HepG2 (cell line): ENCODE results near the gene ZNF628. TPM values are rescaled to one million over a fixed set of nuclear protein-coding genes. Genes with fewer than 3 reads are reported as not detected.

Source experiments
- ATAC-seq: fragments of 200-7000 bp; cut with Tn5 transposase; 3 replicates; pipeline ENCODE4 v1.9.1; 2020; ENCODE audit warnings: mild to moderate bottlenecking, moderate library complexity
- BruUV-seq: library from RNA; stranded (reverse); fragments of 400-500 nt; replicated peaks from 2 replicates; lab custom pipeline; 2021; lab: Mats Ljungman, UMichigan
- CTCF ChIA-PET: fragments of 300-600 bp; formaldehyde crosslinking; extraction: SDS; loops from one replicate; lab custom pipeline; 2021; ENCODE audit warnings: low total read pairs, inconsistent platforms, low intra/inter-chr PET ratio; lab: Yijun Ruan, JAX
- POLR2A ChIA-PET: fragments of 350-600 bp; sonication (Branson Sonifier 250); formaldehyde crosslinking; loops from one replicate; lab custom pipeline; 2020; ENCODE audit warnings: antibody characterized with exemption, inconsistent platforms; lab: Yijun Ruan, JAX
- DNase-seq: peaks from one replicate; pipeline ENCODE4 v3.0.0-alpha.2; 2015; ENCODE audit warnings: low spot score
- FAIRE-seq: peaks from 3 replicates; lab custom pipeline; 2011; peaks lifted over from hg19 to GRCh38; lab: Jason Lieb, UNC
- H2AFZ ChIP-seq: one replicate; pipeline ENCODE4 v1.6.1; 2011; ENCODE audit warnings: low read length, inconsistent platforms
- H3K27ac ChIP-seq: fragments of 300-600 bp; 3 replicates; pipeline ENCODE4 v1.8.0; 2011; ENCODE audit warnings: mixed run types, mild to moderate bottlenecking, mixed read lengths, low read length, inconsistent platforms; ENCODE audit not compliant: insufficient read depth; ENCODE audit errors: extremely low read length
- H3K27me3 ChIP-seq, 2 experiments: fragments of 200-600 bp in 1 of 2; 2 replicates in 1 of 2; 3 replicates in 1 of 2; pipeline versions ENCODE4 v1.6.0 to v1.8.0; 2011; ENCODE audit warnings: low read length in 2 of 2, mild to moderate bottlenecking in 2 of 2, moderate library complexity in 2 of 2, inconsistent platforms in 1 of 2; ENCODE audit not compliant: insufficient read depth in 2 of 2, control insufficient read depth in 1 of 2
- H3K36me3 ChIP-seq, 2 experiments: fragments of 200-600 bp in 1 of 2; replicated peaks in 1 of 2; 2 replicates in 1 of 2; 3 replicates in 1 of 2; pipeline versions ENCODE4 v1.5.1 to v1.8.0; 2011; ENCODE audit warnings: low read length in 2 of 2, inconsistent platforms in 1 of 2; ENCODE audit not compliant: insufficient read depth in 2 of 2, control insufficient read depth in 1 of 2
- H3K4me1 ChIP-seq: 2 replicates; pipeline ENCODE4 v1.5.1; 2012; ENCODE audit warnings: low read length, inconsistent platforms; ENCODE audit not compliant: insufficient read depth
- H3K4me2 ChIP-seq: 2 replicates; pipeline ENCODE4 v1.6.0; 2011; ENCODE audit warnings: low read depth, low read length, inconsistent platforms
- H3K4me3 ChIP-seq, 3 experiments: fragments of 200-600 bp in 1 of 3; sonication (generic), shearing (Covaris generic) in 1 of 3; replicated peaks in 1 of 3; 2 replicates each; pipeline ENCODE4 v1.5.1; 2011 to 2016; ENCODE audit warnings: low read length in 3 of 3, inconsistent platforms in 2 of 3, low read depth in 2 of 3, mild to moderate bottlenecking in 2 of 3, control low read depth in 1 of 3, mixed read lengths in 1 of 3; ENCODE audit not compliant: insufficient read depth in 1 of 3
- H3K79me2 ChIP-seq: one replicate; pipeline ENCODE4 v1.6.1; 2011; ENCODE audit warnings: low read length, inconsistent platforms; ENCODE audit not compliant: insufficient read depth
- H3K9ac ChIP-seq: 2 replicates; pipeline ENCODE4 v1.6.0; 2011; ENCODE audit warnings: mild to moderate bottlenecking, low read depth, low read length, inconsistent platforms; ENCODE audit not compliant: insufficient read depth
- H3K9me3 ChIP-seq: 2 replicates; pipeline ENCODE4 v1.5.1; 2012; ENCODE audit warnings: mild to moderate bottlenecking, low read length
- H4K20me1 ChIP-seq: 2 replicates; pipeline ENCODE4 v1.6.0; 2011; ENCODE audit warnings: inconsistent platforms, mild to moderate bottlenecking, low read length, moderate library complexity; ENCODE audit not compliant: insufficient read depth
- HOXA5 ChIP-seq: sonication (generic); formaldehyde crosslinking; IDR thresholded peaks from 2 replicates; pipeline ENCODE4 v1.4.0; 2020; ENCODE audit warnings: missing genetic modification reagents
- MXI1 ChIP-seq: IDR thresholded peaks from 3 replicates; pipeline ENCODE4 v1.6.1; 2012; ENCODE audit warnings: low read depth, low read length, inconsistent platforms, borderline replicate concordance
- NFRKB ChIP-seq: fragments of 450-650 bp; IDR thresholded peaks from 2 replicates; pipeline ENCODE4 v1.6.1; 2017
- SMYD3 ChIP-seq: sonication (generic); formaldehyde crosslinking; IDR thresholded peaks from 2 replicates; pipeline ENCODE4 v1.8.1; 2023; ENCODE audit warnings: mild to moderate bottlenecking, missing genetic modification reagents
- SPEN ChIP-seq: sonication (generic); formaldehyde crosslinking; IDR thresholded peaks from 2 replicates; pipeline ENCODE4 v1.5.1; 2020; ENCODE audit warnings: low read depth, mild to moderate bottlenecking, missing genetic modification reagents
- TEAD3 ChIP-seq: optimal IDR thresholded peaks from 2 replicates; pipeline ENCODE3; 2016; ENCODE audit warnings: borderline replicate concordance
- WGBS: methylation state at CpG from one replicate; pipeline ENCODE4 v1.1.6; 2017; ENCODE audit warnings: low lambda C conversion rate; 5-methylcytosine and 5-hydroxymethylcytosine counted together
- in situ Hi-C: cut with HindIII; loops from 2 replicates; pipeline ENCODE4 v1.10.0; 2017; ENCODE audit warnings: low pct_unique_long_range_greater_than_20kb; ENCODE audit not compliant: extremely low pct_ligation_motif_present
- intact Hi-C: fragments of 100-400 bp; cut with micrococcal nuclease; formaldehyde crosslinking; loops from one replicate; pipeline ENCODE4 v1.10.0; 2022; ENCODE audit not compliant: unreplicated experiment
- polyA plus RNA-seq, 8 experiments: library from polyadenylated mRNA; depleted of rRNA in 3 of 8; stranded (reverse) in 7 of 8; unstranded in 1 of 8; fragments of >200 nt; fragmentation: Illumina TruSeq in 4 of 8; extraction: Trizol in 4 of 8; gene quantifications; 2 replicates each; pipeline versions ENCODE4 v1.2.1 to v1.2.3, GENCODE V29; 2011 to 2016; ENCODE audit warnings: low read depth in 4 of 8, missing spikeins in 1 of 8, mixed read lengths in 1 of 8; ENCODE audit not compliant: insufficient read depth in 1 of 8
- total RNA-seq, 5 experiments: library from RNA; depleted of rRNA; stranded (reverse); fragments of >200 nt; fragmentation: Illumina TruSeq; extraction: Trizol; gene quantifications; 2 replicates each; pipeline ENCODE4 v1.2.3, GENCODE V29; 2016; ENCODE audit warnings: low read depth in 1 of 5
- TF ChIP-seq, protein P1 (sequence below): sonication (generic); formaldehyde crosslinking; IDR thresholded peaks from 2 replicates; pipeline ENCODE4 v1.9.0; 2021; ENCODE audit warnings: mild to moderate bottlenecking, missing genetic modification reagents

ZNF628 gene
- total and polyA plus RNA-seq, 2 of the 13 experiments (the other 11 are each of a cell fraction or from before 2014, with no cell fraction given): 0.54 to 1.2 TPM

GRCh38 chr19:55435020-55435419 lies 41.4 kb upstream of the ZNF628 start (continued):
- TF ChIP-seq, protein P1, sequence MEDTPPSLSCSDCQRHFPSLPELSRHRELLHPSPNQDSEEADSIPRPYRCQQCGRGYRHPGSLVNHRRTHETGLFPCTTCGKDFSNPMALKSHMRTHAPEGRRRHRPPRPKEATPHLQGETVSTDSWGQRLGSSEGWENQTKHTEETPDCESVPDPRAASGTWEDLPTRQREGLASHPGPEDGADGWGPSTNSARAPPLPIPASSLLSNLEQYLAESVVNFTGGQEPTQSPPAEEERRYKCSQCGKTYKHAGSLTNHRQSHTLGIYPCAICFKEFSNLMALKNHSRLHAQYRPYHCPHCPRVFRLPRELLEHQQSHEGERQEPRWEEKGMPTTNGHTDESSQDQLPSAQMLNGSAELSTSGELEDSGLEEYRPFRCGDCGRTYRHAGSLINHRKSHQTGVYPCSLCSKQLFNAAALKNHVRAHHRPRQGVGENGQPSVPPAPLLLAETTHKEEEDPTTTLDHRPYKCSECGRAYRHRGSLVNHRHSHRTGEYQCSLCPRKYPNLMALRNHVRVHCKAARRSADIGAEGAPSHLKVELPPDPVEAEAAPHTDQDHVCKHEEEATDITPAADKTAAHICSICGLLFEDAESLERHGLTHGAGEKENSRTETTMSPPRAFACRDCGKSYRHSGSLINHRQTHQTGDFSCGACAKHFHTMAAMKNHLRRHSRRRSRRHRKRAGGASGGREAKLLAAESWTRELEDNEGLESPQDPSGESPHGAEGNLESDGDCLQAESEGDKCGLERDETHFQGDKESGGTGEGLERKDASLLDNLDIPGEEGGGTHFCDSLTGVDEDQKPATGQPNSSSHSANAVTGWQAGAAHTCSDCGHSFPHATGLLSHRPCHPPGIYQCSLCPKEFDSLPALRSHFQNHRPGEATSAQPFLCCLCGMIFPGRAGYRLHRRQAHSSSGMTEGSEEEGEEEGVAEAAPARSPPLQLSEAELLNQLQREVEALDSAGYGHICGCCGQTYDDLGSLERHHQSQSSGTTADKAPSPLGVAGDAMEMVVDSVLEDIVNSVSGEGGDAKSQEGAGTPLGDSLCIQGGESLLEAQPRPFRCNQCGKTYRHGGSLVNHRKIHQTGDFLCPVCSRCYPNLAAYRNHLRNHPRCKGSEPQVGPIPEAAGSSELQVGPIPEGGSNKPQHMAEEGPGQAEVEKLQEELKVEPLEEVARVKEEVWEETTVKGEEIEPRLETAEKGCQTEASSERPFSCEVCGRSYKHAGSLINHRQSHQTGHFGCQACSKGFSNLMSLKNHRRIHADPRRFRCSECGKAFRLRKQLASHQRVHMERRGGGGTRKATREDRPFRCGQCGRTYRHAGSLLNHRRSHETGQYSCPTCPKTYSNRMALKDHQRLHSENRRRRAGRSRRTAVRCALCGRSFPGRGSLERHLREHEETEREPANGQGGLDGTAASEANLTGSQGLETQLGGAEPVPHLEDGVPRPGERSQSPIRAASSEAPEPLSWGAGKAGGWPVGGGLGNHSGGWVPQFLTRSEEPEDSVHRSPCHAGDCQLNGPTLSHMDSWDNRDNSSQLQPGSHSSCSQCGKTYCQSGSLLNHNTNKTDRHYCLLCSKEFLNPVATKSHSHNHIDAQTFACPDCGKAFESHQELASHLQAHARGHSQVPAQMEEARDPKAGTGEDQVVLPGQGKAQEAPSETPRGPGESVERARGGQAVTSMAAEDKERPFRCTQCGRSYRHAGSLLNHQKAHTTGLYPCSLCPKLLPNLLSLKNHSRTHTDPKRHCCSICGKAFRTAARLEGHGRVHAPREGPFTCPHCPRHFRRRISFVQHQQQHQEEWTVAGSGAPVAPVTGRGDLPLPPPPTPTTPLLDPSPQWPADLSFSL: peak; percentile 91

DNA sequence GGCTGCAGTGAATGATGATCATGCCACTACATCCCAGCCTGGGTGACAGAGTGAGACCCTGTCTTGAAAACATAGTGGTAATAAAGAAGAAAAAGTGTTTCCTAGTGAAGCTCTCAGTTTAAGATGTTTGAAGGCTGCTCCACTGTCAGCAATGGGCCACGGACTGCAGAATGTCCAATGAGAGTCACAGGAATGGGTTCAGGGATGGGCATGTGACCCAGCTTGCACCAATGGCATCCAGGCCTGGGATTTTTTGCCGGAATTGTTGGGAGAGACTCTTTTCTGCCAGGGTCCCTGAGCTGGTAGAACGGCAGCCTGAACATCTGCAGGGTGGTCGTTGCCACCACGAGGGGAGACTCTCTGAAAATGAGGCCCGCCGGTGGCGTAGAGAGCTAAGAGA lies 39.6 kb upstream of the ZNF628 start:
- no peak for FAIRE-seq
- in situ Hi-C loops: no loop called here

More for the DNA sequence above, 39.6 kb upstream of the ZNF628 start:
- ChIA-PET CTCF (no interaction called here), POLR2A (interaction anchor here (0.7 to 1.2 kb wide), 4 partner anchors 23 to 319 kb away, joined by 3 to 8 read pairs (median 4); partner anchors contain the start of genes ISOC2 and UBE2S)
- Histone ChIP-seq H3K79me2 (no peaks in the 10 kb centered on the region), H3K9me3 (no peaks in the 10 kb centered on the region), H3K9ac (no peak overlapping the region), H3K27ac (no peak overlapping the region), H3K36me3 (no peaks in the 10 kb centered on the region), H3K27me3 (peaks cover 4 to 19% of the 10 kb centered on the region in 2 experiments; a peak in 4 of 5 replicates), H2AFZ (no peak overlapping the region), H4K20me1 (peaks cover 4% of the 10 kb centered on the region; the same call in 1 of the 2 replicates), H3K4me1 (no peaks in the 10 kb centered on the region), H3K4me2 (no peak overlapping the region), H3K4me3 (no peak overlapping the region)
- BruUV-seq: no TSS peak
- ATAC-seq (no peak), DNase-seq (no peak)
- TF ChIP-seq SMYD3 (no peak), MXI1 (no peak), HOXA5 (CRISPR knock-in tag) (no peak), TEAD3 (CRISPR knock-in tag) (no peak), SPEN (CRISPR knock-in tag) (0 out of 2 replicates have a peak, but pooled peaks have one; percentile 3), NFRKB (no peak)
- intact Hi-C loops: no loop called here
- 17% methylated on average over 4 of the region's 8 CpGs for WGBS
